Suprapubic skin (tissue), 4 donors: ENCODE results near the gene IGF2BP3. TPM values are rescaled to one million over a fixed set of nuclear protein-coding genes. Genes with fewer than 3 reads are reported as not detected.

ENCODE experiments used
- DNase-seq, 2 donors: peaks; one replicate each; pipeline ENCODE4 v3.0.0-alpha.2; 2019; ENCODE audit warnings: low spot score in 2 of 2
- H3K27ac ChIP-seq: fragments of 200-600 bp; sonication (generic); one replicate; pipeline ENCODE4 v1.5.1; 2019
- H3K27me3 ChIP-seq: fragments of 200-600 bp; sonication (generic); one replicate; pipeline ENCODE4 v1.5.1; 2019
- H3K36me3 ChIP-seq: fragments of 200-600 bp; sonication (generic); one replicate; pipeline ENCODE4 v1.5.1; 2019
- H3K4me1 ChIP-seq: fragments of 200-600 bp; sonication (generic); one replicate; pipeline ENCODE4 v1.5.1; 2019
- H3K4me3 ChIP-seq: fragments of 200-600 bp; sonication (generic); one replicate; pipeline ENCODE4 v1.5.1; 2019; ENCODE audit warnings: mild to moderate bottlenecking
- H3K9me3 ChIP-seq: fragments of 200-600 bp; sonication (generic); one replicate; pipeline ENCODE4 v1.5.1; 2019
- EP300 ChIP-seq: sonication (generic); formaldehyde crosslinking; IDR thresholded peaks from one replicate; pipeline ENCODE4 v1.6.1; 2017; ENCODE audit warnings: antibody characterized with exemption
- POLR2A ChIP-seq, 2 donors: fragments of 450-650 bp; IDR thresholded peaks; one replicate each; pipeline ENCODE4 v1.6.1; 2017; ENCODE audit warnings: antibody characterized with exemption in 2 of 2, mild to moderate bottlenecking in 2 of 2, moderate library complexity in 2 of 2
- POLR2AphosphoS5 ChIP-seq, 3 donors: sonication (generic); formaldehyde crosslinking; IDR thresholded peaks; one replicate each; pipeline ENCODE4 v1.6.1; 2017; ENCODE audit warnings: antibody characterized with exemption in 3 of 3
- WGBS: methylation state at CpG from one replicate; pipeline ENCODE4 v1.1.5; 2018; 5-methylcytosine and 5-hydroxymethylcytosine counted together
- total RNA-seq, 4 donors: library from RNA; depleted of rRNA; stranded (reverse); fragments of >200 nt; gene quantifications; one replicate each; pipeline ENCODE4 v1.1.0, GENCODE V29; 2016
- TF ChIP-seq, protein P1 (sequence below), 2 donors: fragments of 200-600 bp in 1 of 2; fragments of 450-650 bp in 1 of 2; sonication (generic) in 1 of 2; IDR thresholded peaks; one replicate each; pipeline ENCODE4 v1.5.1; 2016 to 2019; ENCODE audit warnings: antibody characterized with exemption in 2 of 2, mild to moderate bottlenecking in 1 of 2, moderate library complexity in 1 of 2

The IGF2BP3 gene
- total RNA-seq, 4 donors from 2014 or later: 0.47 to 1.9 TPM; not detected in 2

DNA sequence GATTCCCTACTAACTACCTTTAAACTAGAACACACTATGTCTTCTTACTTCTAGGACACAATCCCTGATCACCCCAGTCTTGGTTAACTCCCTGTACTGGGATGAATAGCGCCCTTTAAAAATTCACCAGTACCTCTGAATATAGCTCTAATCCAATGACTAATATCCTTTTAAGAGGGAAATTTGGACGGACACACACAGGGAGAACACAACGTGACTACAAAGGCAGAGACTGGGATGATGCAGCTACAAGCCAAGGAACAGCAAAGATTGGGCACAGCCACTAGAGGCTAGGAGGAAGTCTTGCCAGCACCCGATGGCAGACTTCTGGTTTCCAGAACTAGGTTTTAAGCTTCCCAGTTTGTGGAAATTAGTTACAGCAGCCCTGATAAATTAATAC is 89.7 kb downstream of the IGF2BP3 start:
- H3K27ac ChIP-seq: no peak overlapping the region
- H3K9me3 ChIP-seq: no peaks in the 10 kb centered on the region
- no peaks in the 10 kb centered on the region for H3K36me3 ChIP-seq
- no peak for DNase-seq
- H3K4me1 ChIP-seq: no peaks in the 10 kb centered on the region
- 82% methylated on average over 4 of the region's 4 CpGs for WGBS
- H3K4me3 ChIP-seq: no peak overlapping the region
- TF ChIP-seq EP300: no peak
- TF ChIP-seq, protein P1, sequence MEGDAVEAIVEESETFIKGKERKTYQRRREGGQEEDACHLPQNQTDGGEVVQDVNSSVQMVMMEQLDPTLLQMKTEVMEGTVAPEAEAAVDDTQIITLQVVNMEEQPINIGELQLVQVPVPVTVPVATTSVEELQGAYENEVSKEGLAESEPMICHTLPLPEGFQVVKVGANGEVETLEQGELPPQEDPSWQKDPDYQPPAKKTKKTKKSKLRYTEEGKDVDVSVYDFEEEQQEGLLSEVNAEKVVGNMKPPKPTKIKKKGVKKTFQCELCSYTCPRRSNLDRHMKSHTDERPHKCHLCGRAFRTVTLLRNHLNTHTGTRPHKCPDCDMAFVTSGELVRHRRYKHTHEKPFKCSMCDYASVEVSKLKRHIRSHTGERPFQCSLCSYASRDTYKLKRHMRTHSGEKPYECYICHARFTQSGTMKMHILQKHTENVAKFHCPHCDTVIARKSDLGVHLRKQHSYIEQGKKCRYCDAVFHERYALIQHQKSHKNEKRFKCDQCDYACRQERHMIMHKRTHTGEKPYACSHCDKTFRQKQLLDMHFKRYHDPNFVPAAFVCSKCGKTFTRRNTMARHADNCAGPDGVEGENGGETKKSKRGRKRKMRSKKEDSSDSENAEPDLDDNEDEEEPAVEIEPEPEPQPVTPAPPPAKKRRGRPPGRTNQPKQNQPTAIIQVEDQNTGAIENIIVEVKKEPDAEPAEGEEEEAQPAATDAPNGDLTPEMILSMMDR (IDR thresholded peaks at IDR 0.05): no peak
- TF ChIP-seq POLR2AphosphoS5 (IDR thresholded peaks at IDR 0.05): no peak
- H3K27me3 ChIP-seq: no peaks in the 10 kb centered on the region

DNA sequence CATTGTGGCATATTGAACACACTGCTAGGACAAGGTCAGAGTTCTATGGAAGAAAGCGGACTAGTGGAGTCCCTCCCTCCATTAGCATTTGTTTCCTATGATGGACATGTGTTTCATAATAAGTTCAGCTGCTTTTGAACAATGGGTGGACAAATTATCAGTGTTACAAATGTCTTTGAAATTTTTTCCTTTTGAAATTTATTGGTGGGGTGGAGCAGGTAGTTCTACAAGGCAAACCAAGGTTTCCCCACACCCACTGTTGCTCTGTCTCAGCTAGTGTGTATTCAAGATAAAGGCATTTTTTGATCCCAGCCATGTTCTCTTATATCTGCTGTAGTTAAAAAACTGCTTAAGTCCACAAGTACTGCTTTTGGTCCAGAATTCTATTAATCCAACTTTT is 91.3 kb downstream of the IGF2BP3 start:
- H3K27me3 ChIP-seq: no peaks in the 10 kb centered on the region
- H3K9me3 ChIP-seq: no peaks in the 10 kb centered on the region
- 100% methylated on average over 1 of the region's 1 CpG for WGBS

DNA sequence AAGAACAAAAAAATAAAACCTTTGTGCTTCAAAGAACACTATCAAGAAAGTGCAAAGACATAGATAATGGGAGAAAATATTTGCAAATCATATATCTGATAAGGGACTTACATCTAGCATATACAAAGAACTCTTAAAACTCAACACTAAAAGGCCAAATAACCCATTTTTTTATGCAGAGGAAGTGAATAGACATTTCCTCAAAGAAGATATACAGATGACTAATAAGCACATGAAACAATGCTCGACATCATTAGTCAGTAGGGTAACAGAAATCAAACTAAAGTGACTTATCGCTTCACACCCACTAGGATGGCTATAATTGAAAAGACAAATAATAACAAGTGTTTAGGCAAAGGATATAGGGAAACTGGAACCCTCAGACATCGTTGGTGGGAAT is 93.2 kb downstream of the IGF2BP3 start:
- Histone ChIP-seq H3K27ac (no peak overlapping the region), H3K27me3 (no peaks in the 10 kb centered on the region), H3K4me1 (no peaks in the 10 kb centered on the region), H3K9me3 (no peaks in the 10 kb centered on the region), H3K4me3 (no peak overlapping the region), H3K36me3 (no peaks in the 10 kb centered on the region)
- no peak for DNase-seq
- TF ChIP-seq, protein P1 (IDR thresholded peaks at IDR 0.05): no peak
- TF ChIP-seq POLR2AphosphoS5 (IDR thresholded peaks at IDR 0.05) (no peak), POLR2A (IDR thresholded peaks at IDR 0.05) (no peak), EP300 (no peak)
- 83% methylated on average over 3 of the region's 3 CpGs for WGBS

More for the DNA sequence above, 91.3 kb downstream of the IGF2BP3 start:
- no peak for DNase-seq
- Histone ChIP-seq H3K36me3 (no peaks in the 10 kb centered on the region), H3K27ac (no peak overlapping the region), H3K4me3 (no peak overlapping the region), H3K4me1 (no peaks in the 10 kb centered on the region)
- no peak for TF ChIP-seq POLR2AphosphoS5 (IDR thresholded peaks at IDR 0.05)
- no peak for TF ChIP-seq POLR2A (IDR thresholded peaks at IDR 0.05)
- TF ChIP-seq, protein P1 (IDR thresholded peaks at IDR 0.05): no peak
- TF ChIP-seq EP300: no peak

DNA sequence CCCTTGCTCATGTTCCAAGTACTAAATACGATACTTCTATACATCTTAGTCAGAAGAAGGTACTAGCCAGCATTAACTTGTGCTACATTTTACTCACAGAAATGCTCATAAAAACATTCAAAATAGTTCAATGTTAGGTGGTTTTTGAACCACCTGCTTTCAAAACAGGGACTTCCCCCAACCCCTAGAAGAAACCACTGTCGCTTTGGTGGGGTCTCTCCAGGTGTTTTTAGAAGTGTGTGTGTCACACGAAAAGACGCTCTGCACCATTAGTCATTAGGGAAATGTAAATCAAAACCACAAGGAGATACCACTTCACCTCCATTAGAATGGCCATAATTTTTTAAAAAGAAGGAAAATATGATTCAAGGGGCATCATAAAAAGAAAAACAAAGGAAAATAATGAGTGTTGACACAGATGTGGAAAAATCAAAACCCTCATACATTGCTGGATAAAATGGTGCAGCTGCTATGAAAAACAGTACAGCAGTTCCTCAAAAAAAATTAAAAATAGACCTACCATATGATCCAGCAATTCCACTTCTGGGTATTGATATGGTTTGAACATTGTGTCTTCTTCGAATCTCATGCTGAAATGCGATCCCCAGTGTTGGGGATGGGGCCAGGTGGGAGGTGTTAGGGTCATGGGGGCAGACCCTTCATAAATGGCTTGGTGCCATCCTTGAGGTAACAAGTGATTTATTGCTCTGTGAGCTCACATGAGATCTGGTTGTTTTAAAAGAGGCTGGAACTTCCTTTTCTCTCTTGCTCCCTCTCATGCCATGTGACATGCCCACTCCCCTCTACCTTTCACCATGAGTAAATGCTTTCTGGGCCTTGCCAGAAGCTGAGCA is 96.9 kb downstream of the IGF2BP3 start:
- no peaks in the 10 kb centered on the region for H3K4me1 ChIP-seq
- no peak overlapping the region for H3K27ac ChIP-seq
- H3K36me3 ChIP-seq: no peaks in the 10 kb centered on the region
- no peak overlapping the region for H3K4me3 ChIP-seq
- TF ChIP-seq POLR2AphosphoS5 (IDR thresholded peaks at IDR 0.05): no peak
- TF ChIP-seq, protein P1 (IDR thresholded peaks at IDR 0.05): no peak
- no peak for TF ChIP-seq POLR2A (IDR thresholded peaks at IDR 0.05)
- TF ChIP-seq EP300: no peak
- no peaks in the 10 kb centered on the region for H3K27me3 ChIP-seq
- WGBS: 66% methylated on average over 6 of the region's 6 CpGs
- no peak for DNase-seq
- H3K9me3 ChIP-seq: no peaks in the 10 kb centered on the region

DNA sequence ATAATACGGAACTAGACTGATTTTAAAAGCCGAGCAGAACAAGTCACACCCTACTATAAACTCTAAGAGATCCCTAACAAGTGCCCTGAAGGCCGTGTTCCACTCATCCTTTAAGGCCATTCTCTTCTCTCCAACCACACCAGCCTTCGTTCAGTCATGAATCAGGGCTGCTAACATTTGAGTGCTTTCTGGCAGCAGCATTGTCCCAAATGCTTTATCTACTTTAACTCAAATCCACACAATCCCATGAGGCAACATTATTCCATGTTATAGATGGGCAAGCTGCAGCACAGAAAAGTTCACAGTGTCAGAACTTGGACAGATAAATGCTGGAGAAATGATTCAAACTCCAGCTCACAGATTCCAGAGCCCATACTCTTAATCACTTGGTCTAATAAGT is 97.7 kb downstream of the IGF2BP3 start:
- TF ChIP-seq, protein P1 (IDR thresholded peaks at IDR 0.05): no peak
- TF ChIP-seq POLR2A (IDR thresholded peaks at IDR 0.05) (no peak), EP300 (no peak), POLR2AphosphoS5 (IDR thresholded peaks at IDR 0.05) (no peak)
- no peak for DNase-seq
- H3K27me3 ChIP-seq: no peaks in the 10 kb centered on the region
- H3K4me3 ChIP-seq: no peak overlapping the region
- 74% methylated on average over 4 of the region's 4 CpGs for WGBS
- H3K36me3 ChIP-seq: no peaks in the 10 kb centered on the region
- H3K4me1 ChIP-seq: no peaks in the 10 kb centered on the region
- no peaks in the 10 kb centered on the region for H3K9me3 ChIP-seq
- no peak overlapping the region for H3K27ac ChIP-seq
